GM12892 (cell line): ENCODE data around the gene LHX1.

Experiments used
- DNase-seq: peaks from one replicate; pipeline ENCODE4 v3.0.0; 2011; ENCODE audit not compliant: insufficient read length
- FAIRE-seq: peaks from 2 replicates; lab custom pipeline; 2011; peaks lifted over from hg19 to GRCh38; lab: Jason Lieb, UNC
- POLR2A ChIP-seq: IDR thresholded peaks from 2 replicates; pipeline ENCODE4 v1.6.1; 2011; ENCODE audit warnings: low read depth, low read length, control low read depth
- POLR2AphosphoS5 ChIP-seq: IDR thresholded peaks from 2 replicates; pipeline ENCODE4 v1.6.1; 2011; ENCODE audit warnings: low read depth, low read length, control low read depth
- TAF1 ChIP-seq: IDR thresholded peaks from 2 replicates; pipeline ENCODE4 v1.6.1; 2011; ENCODE audit warnings: low read depth, mild to moderate bottlenecking, control low read depth, low read length, borderline replicate concordance

LHX1 gene

GRCh38 chr17:36983618-36984017, 46.3 kb downstream of the LHX1 start:
- FAIRE-seq (no peak), DNase-seq (no peak)
- TF ChIP-seq POLR2A (no peak), TAF1 (no peak), POLR2AphosphoS5 (no peak)

GRCh38 chr17:36989173-36989572, 51.9 kb downstream of the LHX1 start:
- no peak for FAIRE-seq
- no peak for DNase-seq
- TF ChIP-seq TAF1 (no peak), POLR2AphosphoS5 (no peak), POLR2A (no peak)

GRCh38 chr17:36992701-36993100, 55.4 kb downstream of the LHX1 start:
- DNase-seq, result no peak
- TF ChIP-seq POLR2AphosphoS5, result no peak
- no peak for TF ChIP-seq TAF1
- TF ChIP-seq POLR2A, result no peak
- FAIRE-seq, result no peak

- no peak for DNase-seq
- FAIRE-seq, result no peak
- TF ChIP-seq TAF1, result no peak
- TF ChIP-seq POLR2A, result no peak
- TF ChIP-seq POLR2AphosphoS5, result no peak
Observed at GRCh38 chr17:36993227-36993626, 56.0 kb downstream of the LHX1 start.
